ENCODE results near the gene IDH3B. TPM values are rescaled to one million over a fixed set of nuclear protein-coding genes. Genes with fewer than 3 reads are reported as not detected.

Gene IDH3B
- total RNA-seq, 1 donor from 2014 or later, result 220 TPM

DNA sequence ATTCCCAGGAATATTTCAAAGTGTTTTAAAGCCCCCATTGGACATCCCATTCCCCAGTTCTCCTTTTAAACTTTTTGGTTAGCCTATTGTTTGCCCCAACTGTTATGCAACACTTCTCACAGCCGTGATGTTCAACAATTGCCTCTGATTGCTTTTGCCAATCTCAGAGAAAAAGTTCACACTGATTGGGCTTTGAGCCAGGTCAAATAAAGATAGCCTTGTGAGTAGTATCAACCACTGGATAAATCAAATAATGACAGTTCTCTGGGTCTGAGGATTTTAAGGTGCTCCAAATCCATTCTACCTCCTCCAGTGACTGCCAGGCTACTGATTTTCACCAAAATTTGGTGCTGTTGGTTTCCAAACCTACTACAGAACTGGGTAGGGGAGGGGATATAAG, 30.6 kb downstream of the IDH3B start:
- H3K9me3 ChIP-seq (replicated peaks), result peaks cover 23% of the 10 kb centered on the region
- intact Hi-C loops (cut with micrococcal nuclease), result no loop called here
- no peak for TF ChIP-seq CTCF (IDR thresholded peaks at IDR 0.05; ENCODE audit: borderline replicate concordance)
- H3K4me3 ChIP-seq, result no peak overlapping the region
- peaks cover 43% of the 10 kb centered on the region for H3K27me3 ChIP-seq (ENCODE audit: low read depth)
- H3K27ac ChIP-seq (replicated peaks), result no peak overlapping the region
- no peaks in the 10 kb centered on the region for H3K4me1 ChIP-seq
- no peaks in the 10 kb centered on the region for H3K36me3 ChIP-seq
- DNase-seq, result no peak

DNA sequence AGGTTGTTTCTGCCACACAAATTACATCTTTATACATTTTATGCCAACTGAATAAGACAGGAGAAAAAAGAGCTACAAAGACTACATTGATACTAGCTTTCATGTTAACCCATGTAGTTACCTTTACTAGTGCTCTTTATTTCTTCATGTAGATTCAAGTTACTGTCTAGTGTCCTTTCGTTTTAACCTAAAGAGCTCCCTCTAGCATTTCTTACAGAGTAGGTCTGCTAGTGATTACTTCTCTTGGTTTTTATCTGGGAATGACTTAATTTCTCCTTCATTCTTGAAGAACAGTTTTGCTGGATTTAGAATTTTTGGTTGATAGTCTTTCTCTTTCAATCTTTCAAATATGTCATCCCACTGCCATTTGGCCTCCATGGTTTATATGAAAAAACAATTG, 32.8 kb downstream of the IDH3B start:
- Histone ChIP-seq H3K4me1 (no peaks in the 10 kb centered on the region), H3K36me3 (no peaks in the 10 kb centered on the region), H3K4me3 (no peak overlapping the region), H3K9me3 (replicated peaks) (peaks cover 31% of the 10 kb centered on the region), H3K27ac (replicated peaks) (no peak overlapping the region), H3K27me3 (ENCODE audit: low read depth) (peaks cover 43% of the 10 kb centered on the region)
- TF ChIP-seq CTCF (IDR thresholded peaks at IDR 0.05; ENCODE audit: borderline replicate concordance), result no peak
- intact Hi-C loops (cut with micrococcal nuclease), result no loop called here
- DNase-seq, result no peak

DNA sequence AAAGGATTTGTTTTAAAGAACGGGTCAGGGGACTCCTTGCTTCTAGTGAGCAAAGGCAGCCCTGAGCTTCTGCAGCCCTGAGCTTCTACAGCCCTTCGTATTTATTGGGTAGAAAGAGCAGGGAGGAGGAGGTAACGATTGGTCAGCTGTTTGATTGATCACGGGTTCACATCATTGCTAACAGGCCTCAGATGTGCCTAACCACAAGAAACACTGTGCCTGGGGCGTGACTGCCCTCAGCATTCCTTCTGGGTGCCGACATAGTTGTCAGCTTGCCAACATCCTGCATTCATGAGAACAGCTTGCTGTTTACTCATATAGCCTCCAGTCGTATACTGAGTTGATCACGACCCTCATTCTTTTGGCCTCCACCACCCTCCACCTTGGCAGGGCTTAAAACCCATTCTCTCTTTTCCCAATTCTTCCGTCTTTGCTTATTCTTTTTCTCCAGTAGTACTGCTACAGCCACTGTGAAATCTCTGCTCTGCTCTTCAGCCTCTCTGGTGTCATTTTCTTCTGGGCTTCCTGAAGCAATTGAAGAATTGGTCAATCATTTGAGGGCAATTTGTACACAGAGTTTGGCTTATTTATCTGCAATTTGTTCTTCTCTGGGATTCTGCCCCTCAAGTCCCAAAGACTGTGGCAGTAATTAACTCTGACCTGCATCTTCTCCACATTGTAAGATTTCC, 37.0 kb downstream of the IDH3B start:
- Histone ChIP-seq H3K27ac (replicated peaks) (no peak overlapping the region), H3K9me3 (replicated peaks) (peaks cover 33% of the 10 kb centered on the region), H3K27me3 (ENCODE audit: low read depth) (peaks cover 20% of the 10 kb centered on the region), H3K36me3 (no peaks in the 10 kb centered on the region), H3K4me3 (no peak overlapping the region), H3K4me1 (no peaks in the 10 kb centered on the region)
- TF ChIP-seq CTCF (IDR thresholded peaks at IDR 0.05; ENCODE audit: borderline replicate concordance), result no peak
- intact Hi-C loops (cut with micrococcal nuclease), result no loop called here
- DNase-seq, result no peak

DNA sequence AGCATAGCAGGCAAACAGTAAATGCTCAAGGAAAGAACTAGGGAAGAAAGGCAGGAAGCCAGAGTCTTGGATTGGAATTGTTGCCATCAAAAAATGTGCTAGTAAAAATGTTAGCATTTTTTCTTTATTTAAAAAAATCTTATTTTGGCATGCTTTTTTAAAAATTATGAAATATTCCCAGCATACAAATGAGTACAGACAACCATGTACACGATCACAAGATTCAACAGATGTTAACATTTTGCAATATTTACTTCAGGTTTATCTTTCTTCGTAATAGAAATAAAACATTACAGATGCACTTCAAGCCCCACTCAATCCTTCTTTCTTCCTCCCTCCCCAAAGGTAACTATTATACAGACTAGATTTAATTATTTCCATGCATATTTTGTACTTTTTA, 39.0 kb downstream of the IDH3B start:
- Histone ChIP-seq H3K4me1 (no peaks in the 10 kb centered on the region), H3K27me3 (ENCODE audit: low read depth) (peaks cover 4% of the 10 kb centered on the region), H3K36me3 (no peaks in the 10 kb centered on the region), H3K4me3 (no peak overlapping the region), H3K27ac (replicated peaks) (no peak overlapping the region), H3K9me3 (replicated peaks) (peaks cover 18% of the 10 kb centered on the region)
- DNase-seq, result no peak
- intact Hi-C loops (cut with micrococcal nuclease), result no loop called here
- no peak for TF ChIP-seq CTCF (IDR thresholded peaks at IDR 0.05; ENCODE audit: borderline replicate concordance)

- Histone ChIP-seq H3K27ac (replicated peaks) (peak overlapping the region; percentile 50), H3K36me3 (no peaks in the 10 kb centered on the region), H3K27me3 (ENCODE audit: low read depth) (peaks cover 9% of the 10 kb centered on the region), H3K9me3 (replicated peaks) (peaks cover 17% of the 10 kb centered on the region), H3K4me1 (no peaks in the 10 kb centered on the region), H3K4me3 (no peak overlapping the region)
- no peak for TF ChIP-seq CTCF (IDR thresholded peaks at IDR 0.05; ENCODE audit: borderline replicate concordance)
- intact Hi-C loops (cut with micrococcal nuclease), result no loop called here
- peak; percentile 17 for DNase-seq
These were observed 39.8 kb downstream of the IDH3B start for GRCh38 chr20:2624190-2624589.
